Keratinocyte (primary cell): ENCODE data around the gene MSI2. TPM values are rescaled to one million over a fixed set of nuclear protein-coding genes. Genes with fewer than 3 reads are reported as not detected.

Source experiments
- DNase-seq: peaks from one replicate; pipeline ENCODE4 v3.0.0-alpha.2; 2011; ENCODE audit warnings: low read depth, missing footprints, low spot score
- FAIRE-seq: peaks from 2 replicates; lab custom pipeline; 2011; peaks lifted over from hg19 to GRCh38; lab: Jason Lieb, UNC
- H2AFZ ChIP-seq: 2 replicates; pipeline ENCODE4 v1.6.0; 2012; ENCODE audit warnings: low read length, control low read depth, inconsistent platforms; ENCODE audit not compliant: control insufficient read depth
- H3K27ac ChIP-seq: 2 replicates; pipeline ENCODE4 v1.5.1; 2011; ENCODE audit warnings: low read length; ENCODE audit not compliant: control insufficient read depth, insufficient read depth
- H3K27me3 ChIP-seq: 3 replicates; pipeline ENCODE4 v1.6.0; 2011; ENCODE audit warnings: low read length; ENCODE audit not compliant: control insufficient read depth, insufficient read depth; ENCODE audit errors: extremely low read depth
- H3K36me3 ChIP-seq, 2 experiments: 2 replicates in 1 of 2; 3 replicates in 1 of 2; pipeline ENCODE4 v1.5.1; 2011; ENCODE audit warnings: low read length in 2 of 2, mild to moderate bottlenecking in 1 of 2; ENCODE audit not compliant: control insufficient read depth in 2 of 2, insufficient read depth in 2 of 2; ENCODE audit errors: extremely low read depth in 1 of 2
- H3K4me1 ChIP-seq: 3 replicates; pipeline ENCODE4 v1.5.1; 2011; ENCODE audit warnings: low read length; ENCODE audit not compliant: control insufficient read depth, insufficient read depth; ENCODE audit errors: extremely low read depth
- H3K4me2 ChIP-seq: 3 replicates; pipeline ENCODE4 v1.6.0; 2011; ENCODE audit warnings: low read depth, low read length; ENCODE audit not compliant: control insufficient read depth, insufficient read depth; ENCODE audit errors: extremely low read depth
- H3K4me3 ChIP-seq, 3 experiments: fragments of 200-600 bp in 1 of 3; sonication (generic) in 1 of 3; 2 replicates in 2 of 3; 3 replicates in 1 of 3; pipeline ENCODE4 v1.5.1; 2011 to 2016; ENCODE audit warnings: low read length in 3 of 3, mild to moderate bottlenecking in 3 of 3, control low read depth in 2 of 3, inconsistent platforms in 1 of 3, low read depth in 1 of 3, mixed read lengths in 1 of 3, mixed run types in 1 of 3, moderate library complexity in 1 of 3; ENCODE audit not compliant: control insufficient read depth in 2 of 3, insufficient read depth in 2 of 3; ENCODE audit errors: extremely low read depth in 1 of 3
- H3K79me2 ChIP-seq: 2 replicates; pipeline ENCODE4 v1.6.0; 2012; ENCODE audit warnings: low read length; ENCODE audit not compliant: control insufficient read depth, insufficient read depth
- H3K9ac ChIP-seq: 3 replicates; pipeline ENCODE4 v1.6.0; 2011; ENCODE audit warnings: low read length; ENCODE audit not compliant: control insufficient read depth, insufficient read depth; ENCODE audit errors: extremely low read depth
- H3K9me1 ChIP-seq: 3 replicates; pipeline ENCODE4 v1.6.0; 2011; ENCODE audit warnings: low read length; ENCODE audit not compliant: control insufficient read depth, insufficient read depth; ENCODE audit errors: extremely low read depth
- H3K9me3 ChIP-seq: 2 replicates; pipeline ENCODE4 v1.5.1; 2012; ENCODE audit warnings: low read depth, low read length; ENCODE audit not compliant: control insufficient read depth
- H4K20me1 ChIP-seq: 3 replicates; pipeline ENCODE4 v1.6.0; 2011; ENCODE audit warnings: low read length; ENCODE audit not compliant: control insufficient read depth, insufficient read depth; ENCODE audit errors: extremely low read depth
- EZH2 ChIP-seq: IDR thresholded peaks from one replicate; pipeline ENCODE4 v1.6.1; 2012; ENCODE audit warnings: inconsistent platforms, mild to moderate bottlenecking, low read length, moderate library complexity
- dilution Hi-C: fragments of 300-500 bp; cut with MboI; formaldehyde crosslinking; loops from one replicate; pipeline ENCODE4 v1.7.0; 2020; ENCODE audit warnings: low sequenced_read_pairs; ENCODE audit not compliant: extremely low pct_ligation_motif_present
- polyA plus RNA-seq, 5 experiments: library from polyadenylated mRNA; depleted of rRNA in 3 of 5; stranded (reverse) in 3 of 5; stranded (forward) in 1 of 5; unstranded in 1 of 5; fragments of >200 nt; gene quantifications; 1 replicate in 1 of 5; 2 replicates in 3 of 5; 3 replicates in 1 of 5; pipeline versions ENCODE4 v1.2.1 to v1.2.3, GENCODE V29; 2011 to 2012; ENCODE audit warnings: missing spikeins in 2 of 5, low read depth in 1 of 5, low replicate concordance in 1 of 5
- TF ChIP-seq, protein P1 (sequence below), 3 experiments: IDR thresholded peaks in 1 of 3; conservative IDR thresholded peaks in 1 of 3; optimal IDR thresholded peaks in 1 of 3; 2 replicates in 2 of 3; 3 replicates in 1 of 3; pipeline versions ENCODE3 to v1.5.1; 2011; ENCODE audit warnings: low read length in 3 of 3, mild to moderate bottlenecking in 3 of 3, moderate library complexity in 2 of 3, control low read depth in 1 of 3, inconsistent platforms in 1 of 3; ENCODE audit not compliant: insufficient read depth in 2 of 3; ENCODE audit errors: extremely low read depth in 1 of 3

The MSI2 gene
- polyA plus RNA-seq, 1 donor (not counting 4 experiments of a cell fraction or from before 2014, with no cell fraction given): 22.3 TPM

DNA sequence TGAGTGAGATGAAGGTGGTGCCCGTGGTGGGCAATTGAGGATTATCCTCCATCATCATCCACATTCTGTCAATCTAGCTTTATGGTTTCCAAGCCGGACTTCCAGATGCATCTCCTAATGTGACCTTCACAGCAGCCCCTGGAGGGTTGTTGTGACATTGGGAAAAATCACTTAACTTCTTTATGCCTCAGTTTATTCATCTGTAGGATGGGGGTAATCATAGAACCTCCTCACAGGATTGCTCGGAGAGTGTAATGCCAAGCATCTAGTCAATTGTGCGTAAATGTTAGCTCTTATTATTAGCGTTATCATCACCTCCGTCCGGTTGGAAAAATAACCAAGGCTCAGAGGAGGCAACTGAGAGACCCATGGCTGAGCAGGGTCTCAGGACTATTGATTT lies 274.8 kb downstream of the MSI2 start:
- H3K9me1 ChIP-seq: no peaks in the 10 kb centered on the region
- no peak overlapping the region for H3K9ac ChIP-seq
- no peaks in the 10 kb centered on the region for H3K27me3 ChIP-seq
- no peak overlapping the region for H2AFZ ChIP-seq
- no peaks in the 10 kb centered on the region for H3K9me3 ChIP-seq
- H3K27ac ChIP-seq: no peak overlapping the region
- no peak overlapping the region for H3K4me3 ChIP-seq
- no peaks in the 10 kb centered on the region for H4K20me1 ChIP-seq
- no peak overlapping the region for H3K4me2 ChIP-seq
- dilution Hi-C loops: no loop called here
- no peaks in the 10 kb centered on the region for H3K79me2 ChIP-seq
- no peak for DNase-seq
- no peaks in the 10 kb centered on the region for H3K4me1 ChIP-seq
- no peaks in the 10 kb centered on the region for H3K36me3 ChIP-seq
- FAIRE-seq: no peak
- no peak for TF ChIP-seq EZH2
- TF ChIP-seq, protein P1, sequence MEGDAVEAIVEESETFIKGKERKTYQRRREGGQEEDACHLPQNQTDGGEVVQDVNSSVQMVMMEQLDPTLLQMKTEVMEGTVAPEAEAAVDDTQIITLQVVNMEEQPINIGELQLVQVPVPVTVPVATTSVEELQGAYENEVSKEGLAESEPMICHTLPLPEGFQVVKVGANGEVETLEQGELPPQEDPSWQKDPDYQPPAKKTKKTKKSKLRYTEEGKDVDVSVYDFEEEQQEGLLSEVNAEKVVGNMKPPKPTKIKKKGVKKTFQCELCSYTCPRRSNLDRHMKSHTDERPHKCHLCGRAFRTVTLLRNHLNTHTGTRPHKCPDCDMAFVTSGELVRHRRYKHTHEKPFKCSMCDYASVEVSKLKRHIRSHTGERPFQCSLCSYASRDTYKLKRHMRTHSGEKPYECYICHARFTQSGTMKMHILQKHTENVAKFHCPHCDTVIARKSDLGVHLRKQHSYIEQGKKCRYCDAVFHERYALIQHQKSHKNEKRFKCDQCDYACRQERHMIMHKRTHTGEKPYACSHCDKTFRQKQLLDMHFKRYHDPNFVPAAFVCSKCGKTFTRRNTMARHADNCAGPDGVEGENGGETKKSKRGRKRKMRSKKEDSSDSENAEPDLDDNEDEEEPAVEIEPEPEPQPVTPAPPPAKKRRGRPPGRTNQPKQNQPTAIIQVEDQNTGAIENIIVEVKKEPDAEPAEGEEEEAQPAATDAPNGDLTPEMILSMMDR (optimal IDR thresholded peaks at IDR 0.05 in 1 of 3, IDR thresholded peaks at IDR 0.05 in 1 of 3, conservative IDR thresholded peaks at IDR 0.05 in 1 of 3; ENCODE audit: extremely low read depth in 1 of 3, insufficient read depth in 2 of 3, low read length in 3 of 3): no peak

DNA sequence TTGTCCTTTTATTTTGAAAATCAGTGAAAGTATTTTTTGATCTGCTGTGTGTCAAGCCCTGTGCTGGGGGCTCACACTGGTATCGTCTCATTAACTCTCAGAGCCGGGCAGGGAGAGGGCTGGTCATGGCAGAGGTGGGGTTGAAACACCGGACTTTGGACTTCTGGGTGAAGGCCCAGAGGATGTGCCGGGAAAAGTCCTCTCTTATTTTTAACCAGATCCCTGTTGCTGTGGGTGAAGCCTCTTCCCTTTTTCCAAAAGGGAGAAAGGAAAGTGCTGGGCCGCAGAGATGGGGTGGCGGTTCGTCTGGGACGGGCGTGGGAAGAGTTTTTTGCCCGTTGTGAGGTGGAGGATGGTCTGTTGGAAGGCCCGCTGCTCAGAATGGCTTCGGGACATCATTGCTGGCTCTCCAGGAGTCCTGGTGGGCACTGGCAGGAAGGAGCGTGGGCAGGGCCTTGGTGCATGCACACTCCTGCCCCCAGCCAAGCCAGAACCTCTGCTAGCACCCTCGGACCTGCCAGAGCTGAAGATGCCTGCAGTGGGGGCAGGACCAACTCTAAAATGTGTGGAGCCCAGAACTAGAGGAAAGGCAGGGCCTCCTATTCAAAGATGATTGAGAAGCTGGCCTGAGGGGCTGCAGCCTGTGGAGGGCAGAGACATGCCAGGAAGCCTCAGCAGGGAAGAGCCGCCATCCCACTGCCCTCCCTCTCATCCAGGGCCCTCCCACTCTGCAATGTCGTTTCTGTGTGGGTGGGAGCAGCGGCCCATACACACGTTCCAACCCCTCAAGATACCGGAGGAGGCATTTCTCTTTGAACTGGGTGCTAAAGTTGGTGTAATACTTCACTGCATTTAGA lies 275.6 kb downstream of the MSI2 start:
- DNase-seq: no peak
- dilution Hi-C loops: no loop called here

More for the DNA sequence above, 275.6 kb downstream of the MSI2 start:
- Histone ChIP-seq H3K9me1 (no peaks in the 10 kb centered on the region), H3K27ac (no peak overlapping the region), H3K36me3 (no peaks in the 10 kb centered on the region), H3K4me2 (no peak overlapping the region), H4K20me1 (no peaks in the 10 kb centered on the region), H3K4me3 (no peak overlapping the region), H3K9ac (no peak overlapping the region), H3K79me2 (no peaks in the 10 kb centered on the region), H3K9me3 (no peaks in the 10 kb centered on the region), H3K27me3 (no peaks in the 10 kb centered on the region), H3K4me1 (no peaks in the 10 kb centered on the region), H2AFZ (no peak overlapping the region)
- TF ChIP-seq EZH2: no peak
- TF ChIP-seq, protein P1 (optimal IDR thresholded peaks at IDR 0.05 in 1 of 3, IDR thresholded peaks at IDR 0.05 in 1 of 3, conservative IDR thresholded peaks at IDR 0.05 in 1 of 3; ENCODE audit: extremely low read depth in 1 of 3, insufficient read depth in 2 of 3, low read length in 3 of 3): no peak
- FAIRE-seq: no peak
